Right atrium auricular region (tissue), 2 donors: ENCODE measurements around the gene ITGB1BP2. TPM values are rescaled to one million over a fixed set of nuclear protein-coding genes. Genes with fewer than 3 reads are reported as not detected.
"Not testable (repeated sequence)": the region's sequence is repeated elsewhere in the genome, so short reads cannot be mapped to it uniquely, and the experiment has no call there.

Experiments
- DNase-seq: peaks from one replicate; pipeline ENCODE4 v3.0.0-alpha.2; 2019; ENCODE audit warnings: low spot score
- H3K27ac ChIP-seq, 2 donors: fragments of 200-600 bp; sonication (generic); 1 replicate in 1 of 2; 2 replicates in 1 of 2; pipeline ENCODE4 v1.5.1; 2016 to 2019
- H3K27me3 ChIP-seq, 2 donors: fragments of 200-600 bp; sonication (generic); one replicate each; pipeline versions ENCODE4 v1.5.1 to v1.6.0; 2017 to 2019
- H3K36me3 ChIP-seq: fragments of 200-600 bp; sonication (generic); one replicate; pipeline ENCODE4 v1.5.1; 2016
- H3K4me1 ChIP-seq, 2 donors: fragments of 200-600 bp; sonication (generic); one replicate each; pipeline versions ENCODE4 v1.5.1 to v1.6.0; 2017 to 2019
- H3K4me3 ChIP-seq, 2 donors: fragments of 200-600 bp; sonication (generic); 1 replicate in 1 of 2; 2 replicates in 1 of 2; pipeline ENCODE4 v1.5.1; 2017 to 2019; ENCODE audit warnings: mild to moderate bottlenecking in 1 of 2, moderate library complexity in 1 of 2
- H3K9me3 ChIP-seq, 2 donors: fragments of 200-600 bp; sonication (generic); one replicate each; pipeline ENCODE4 v1.5.1; 2019
- CTCF ChIP-seq, 2 donors: fragments of 200-600 bp; sonication (generic); IDR thresholded peaks; one replicate each; pipeline ENCODE4 v1.5.1; 2019; ENCODE audit warnings: antibody characterized with exemption in 2 of 2
- total RNA-seq, 2 donors: library from RNA; depleted of rRNA; stranded (reverse); fragments of >200 nt; gene quantifications; one replicate each; pipeline ENCODE4 v1.1.0, GENCODE V29; 2016

The ITGB1BP2 gene
- total RNA-seq, 2 donors from 2014 or later: 102 to 172 TPM

GRCh38 chrX:71302461-71303213 is 1.1 kb downstream of the ITGB1BP2 start:
- Histone ChIP-seq H3K4me3 (peak overlapping the region; percentile 36 to 38), H3K9me3 (no peaks in the 10 kb centered on the region), H3K4me1 (peaks cover 0 to 7% of the 10 kb centered on the region in 2 donors), H3K27me3 (no peaks in the 10 kb centered on the region), H3K27ac (peak overlapping the region; percentile 69 to 79), H3K36me3 (peaks cover 21% of the 10 kb centered on the region)
- TF ChIP-seq CTCF (IDR thresholded peaks at IDR 0.05): no peak
- no peak for DNase-seq

GRCh38 chrX:71304561-71304960 is 3.0 kb downstream of the ITGB1BP2 start:
- Histone ChIP-seq H3K9me3 (no peaks in the 10 kb centered on the region), H3K4me3 (no peak overlapping the region), H3K27me3 (no peaks in the 10 kb centered on the region), H3K4me1 (peaks cover 0 to 7% of the 10 kb centered on the region in 2 donors), H3K36me3 (peaks cover 4% of the 10 kb centered on the region), H3K27ac (no peak overlapping the region)
- no peak for DNase-seq
- no peak for TF ChIP-seq CTCF (IDR thresholded peaks at IDR 0.05)

- H3K4me3 ChIP-seq: no peak overlapping the region
- no peak overlapping the region for H3K27ac ChIP-seq
- H3K27me3 ChIP-seq: no peaks in the 10 kb centered on the region
- no peaks in the 10 kb centered on the region for H3K36me3 ChIP-seq
- no peaks in the 10 kb centered on the region for H3K9me3 ChIP-seq
- DNase-seq: no peak
- TF ChIP-seq CTCF (IDR thresholded peaks at IDR 0.05): no peak
- H3K4me1 ChIP-seq: no peaks in the 10 kb centered on the region
Measured at GRCh38 chrX:71315917-71316316, 14.4 kb downstream of the ITGB1BP2 start.

GRCh38 chrX:71316959-71317358 is 15.4 kb downstream of the ITGB1BP2 start:
- H3K27ac ChIP-seq, H3K27me3 ChIP-seq, H3K4me3 ChIP-seq, H3K4me1 ChIP-seq, DNase-seq, H3K36me3 ChIP-seq, H3K9me3 ChIP-seq: not testable (repeated sequence)

- Histone ChIP-seq H3K27ac (no peak overlapping the region), H3K4me3 (no peak overlapping the region), H3K9me3 (no peaks in the 10 kb centered on the region), H3K4me1 (no peaks in the 10 kb centered on the region), H3K27me3 (no peaks in the 10 kb centered on the region), H3K36me3 (no peaks in the 10 kb centered on the region)
- no peak for DNase-seq
- TF ChIP-seq CTCF (IDR thresholded peaks at IDR 0.05): no peak
Measured at GRCh38 chrX:71320126-71320525, 18.6 kb downstream of the ITGB1BP2 start.

GRCh38 chrX:71321731-71322130 is 20.2 kb downstream of the ITGB1BP2 start:
- no peak overlapping the region for H3K27ac ChIP-seq

GRCh38 chrX:71324452-71324851 is 22.9 kb downstream of the ITGB1BP2 start:
- not testable (repeated sequence) for H3K4me1 ChIP-seq, H3K36me3 ChIP-seq, H3K4me3 ChIP-seq, H3K27ac ChIP-seq, DNase-seq, H3K27me3 ChIP-seq
- peaks cover 0 to 12% of the 10 kb centered on the region in 2 donors for H3K9me3 ChIP-seq

More at GRCh38 chrX:71321731-71322130, 20.2 kb downstream of the ITGB1BP2 start:
- H3K4me3 ChIP-seq: no peak overlapping the region
- H3K4me1 ChIP-seq: no peaks in the 10 kb centered on the region
- no peaks in the 10 kb centered on the region for H3K36me3 ChIP-seq
- no peak for DNase-seq
- no peak for TF ChIP-seq CTCF (IDR thresholded peaks at IDR 0.05)
- no peaks in the 10 kb centered on the region for H3K27me3 ChIP-seq
- H3K9me3 ChIP-seq: peaks cover 0 to 11% of the 10 kb centered on the region in 2 donors
